Endometrium (tissue), 2 donors: ENCODE data around the gene TAF7L.
"Not testable (repeated sequence)": the region's sequence is repeated elsewhere in the genome, so short reads cannot be mapped to it uniquely, and the experiment has no call there.

Source experiments
- FAIRE-seq: peaks from 2 replicates; lab custom pipeline; 2012; peaks lifted over from hg19 to GRCh38; lab: Jason Lieb, UNC
- donor health status: control.
- donor health status: control.

The TAF7L gene

DNA sequence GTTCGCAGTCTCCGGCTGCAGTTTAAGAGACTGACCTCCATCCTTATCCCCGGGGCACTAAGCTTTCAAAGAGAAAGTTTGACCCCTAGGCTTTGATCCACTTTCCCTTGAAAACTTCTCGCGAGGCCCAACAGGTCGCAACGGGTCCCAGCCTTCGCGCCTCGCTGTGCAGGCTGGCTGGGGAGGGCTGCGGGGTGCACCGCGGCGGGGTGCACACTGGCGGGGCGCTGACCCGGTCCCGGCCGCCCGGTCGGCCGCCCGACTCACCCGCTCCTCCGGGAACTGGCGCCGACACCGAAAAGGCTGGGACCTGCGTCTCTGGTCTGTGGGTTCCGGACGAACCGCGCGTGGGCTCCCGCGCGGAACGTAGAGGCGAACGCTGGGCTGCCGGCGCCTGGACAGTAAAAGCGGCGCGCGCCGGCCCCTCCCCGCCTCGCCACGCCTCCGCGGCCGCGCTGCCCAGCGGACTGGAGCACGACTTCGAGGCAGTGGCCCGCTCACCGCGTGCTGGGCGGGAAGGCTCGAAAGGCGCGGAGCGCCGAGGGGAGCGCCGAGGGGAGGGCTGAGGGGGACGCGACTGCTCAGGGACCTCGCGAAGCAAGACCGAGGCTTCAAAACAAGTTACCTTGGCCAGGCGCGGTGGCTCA, at the start of gene TAF7L:
TAF7L (minus strand) TSS at position 378 of the 647 bp plus-strand sequence. CDS start 3,791 bp downstream, outside the sequence.
- no peak for FAIRE-seq

DNA sequence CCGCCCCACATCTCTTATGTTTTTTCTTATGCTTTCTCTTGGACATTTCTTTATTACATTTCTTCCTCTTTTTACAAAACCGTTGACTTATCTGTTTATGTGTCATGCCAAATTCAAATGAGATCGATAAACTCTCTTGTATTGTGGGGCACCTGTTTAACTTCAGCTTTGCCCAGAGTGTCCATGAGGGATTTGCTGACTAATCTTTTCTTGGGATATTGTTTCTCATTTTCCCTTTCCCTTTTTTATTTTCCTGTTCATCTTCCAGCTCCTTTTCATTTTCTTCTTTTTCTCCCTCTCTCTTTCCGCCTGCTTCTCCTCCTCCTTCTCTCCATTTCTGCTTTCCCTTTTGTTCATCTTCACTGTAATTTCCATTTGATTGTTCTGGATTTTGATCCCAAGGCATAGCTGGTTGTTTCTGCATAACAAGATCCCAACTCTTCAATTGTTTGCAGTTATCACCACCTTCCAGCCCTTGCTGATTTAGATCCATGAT, 46.7 kb upstream of the TAF7L start:
- FAIRE-seq, result no peak

DNA sequence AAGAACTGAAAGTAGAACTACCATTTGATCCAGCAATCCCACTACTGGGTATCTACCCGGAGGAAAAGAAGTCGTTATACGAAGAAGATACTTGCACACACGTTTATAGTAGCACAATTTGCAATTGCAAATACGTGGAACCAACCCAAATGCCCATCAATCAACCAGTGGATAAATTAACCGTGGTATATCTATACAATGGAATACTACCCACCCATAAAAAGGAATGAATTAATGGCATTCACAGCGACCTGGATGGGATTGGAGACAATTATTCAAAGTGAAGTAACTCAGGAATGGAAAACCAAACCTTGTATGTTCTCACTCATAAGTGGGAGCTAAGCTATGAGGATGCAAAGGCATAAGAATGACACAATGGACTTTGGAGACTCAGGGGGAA, 43.2 kb upstream of the TAF7L start:
- FAIRE-seq, result not testable (repeated sequence)

- not testable (repeated sequence) for FAIRE-seq
Measured at GRCh38 chrX:101326600-101326999, 35.5 kb upstream of the TAF7L start.

- FAIRE-seq, result no peak
Measured at GRCh38 chrX:101303790-101304189, 12.7 kb upstream of the TAF7L start.

GRCh38 chrX:101295603-101296002, 4.5 kb upstream of the TAF7L start:
- FAIRE-seq, result not testable (repeated sequence)

- FAIRE-seq, result peak; percentile 31
Measured at GRCh38 chrX:101287402-101287801, 3.7 kb downstream of the TAF7L start.

DNA sequence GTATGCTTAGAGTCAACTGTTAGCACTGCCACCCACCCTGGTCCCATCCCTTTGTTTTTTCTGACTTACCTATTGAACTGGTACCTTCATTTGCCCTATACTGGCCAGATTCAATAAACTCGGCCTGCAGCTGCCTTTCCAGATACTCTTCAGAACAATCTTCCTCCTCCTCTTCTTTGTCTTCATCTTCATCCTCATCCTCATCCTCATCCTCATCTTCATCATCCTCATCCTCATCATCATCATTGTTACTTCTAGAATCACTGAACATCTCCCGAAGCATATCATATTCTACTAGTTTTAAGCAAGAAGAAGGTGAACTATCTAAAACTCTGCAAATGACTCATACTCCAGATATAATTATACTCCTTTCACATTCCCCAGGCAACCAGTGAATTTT, 14.9 kb downstream of the TAF7L start:
- FAIRE-seq, result no peak

GRCh38 chrX:101274198-101274597, 16.9 kb downstream of the TAF7L start:
- no peak for FAIRE-seq

DNA sequence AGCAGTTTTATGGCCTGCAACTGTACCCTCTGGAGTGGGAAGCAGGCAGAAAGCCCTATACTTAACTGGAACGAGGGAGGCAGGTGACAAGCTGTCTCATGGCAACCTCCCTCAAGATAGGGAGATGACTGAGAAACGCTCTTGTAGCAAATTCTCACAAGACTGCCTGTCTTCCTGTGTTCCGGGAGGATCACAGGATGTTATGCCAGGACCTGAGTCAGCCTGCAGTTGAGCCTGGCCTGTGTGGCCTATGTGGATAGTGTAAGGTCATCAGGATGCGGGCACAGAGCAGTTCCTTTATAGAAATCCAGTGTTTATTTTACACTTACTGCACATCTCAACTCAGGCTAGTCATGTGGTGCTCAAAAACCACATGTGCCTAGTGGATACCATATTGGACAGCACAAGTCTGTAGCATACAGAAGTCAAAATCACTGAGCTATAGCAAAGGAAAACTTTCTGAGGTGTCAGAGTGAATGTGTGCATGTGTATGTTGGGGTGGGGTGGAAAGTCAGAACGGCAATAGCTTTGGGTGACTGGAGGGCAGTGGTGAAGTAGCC, 25.2 kb downstream of the TAF7L start:
- FAIRE-seq, result no peak

GRCh38 chrX:101263766-101264165, 27.4 kb downstream of the TAF7L start:
- FAIRE-seq, result no peak

- FAIRE-seq, result no peak
Measured at GRCh38 chrX:101262590-101262989, 28.5 kb downstream of the TAF7L start.

DNA sequence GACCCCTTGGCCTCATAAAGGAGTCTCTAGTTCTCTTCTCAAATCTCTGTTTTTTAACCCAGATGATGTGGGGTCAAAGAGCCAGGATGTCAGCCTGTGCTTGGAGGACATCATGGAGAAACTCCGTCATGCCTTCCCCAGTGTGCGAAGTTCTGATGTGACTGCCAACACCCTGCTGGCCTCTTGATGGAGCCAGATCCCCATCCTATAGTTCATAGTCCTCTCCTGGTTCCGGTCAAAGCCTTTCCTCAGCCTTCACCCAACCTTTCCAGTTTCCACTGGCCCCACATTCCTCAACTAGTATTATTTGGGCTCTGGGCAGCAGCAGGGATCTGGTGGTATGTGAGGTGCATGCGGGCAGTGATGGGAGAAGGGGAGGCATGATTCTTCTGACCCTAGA, 30.7 kb downstream of the TAF7L start:
- no peak for FAIRE-seq

DNA sequence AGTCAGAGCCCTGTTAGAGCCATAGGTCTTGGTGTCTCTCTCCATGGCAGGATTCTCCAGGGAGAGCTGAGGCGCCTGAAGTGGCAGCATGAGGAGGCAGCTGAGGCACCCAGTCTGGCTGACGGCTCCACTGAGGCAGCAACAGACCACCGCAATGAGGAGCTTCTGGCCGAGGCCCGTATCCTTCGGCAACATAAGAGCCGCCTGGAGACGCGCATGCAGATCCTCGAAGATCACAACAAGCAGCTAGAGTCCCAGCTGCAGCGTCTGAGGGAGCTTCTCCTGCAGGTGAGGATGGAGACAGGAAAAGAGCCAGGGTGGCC, 32.9 kb downstream of the TAF7L start:
- FAIRE-seq, result no peak

DNA sequence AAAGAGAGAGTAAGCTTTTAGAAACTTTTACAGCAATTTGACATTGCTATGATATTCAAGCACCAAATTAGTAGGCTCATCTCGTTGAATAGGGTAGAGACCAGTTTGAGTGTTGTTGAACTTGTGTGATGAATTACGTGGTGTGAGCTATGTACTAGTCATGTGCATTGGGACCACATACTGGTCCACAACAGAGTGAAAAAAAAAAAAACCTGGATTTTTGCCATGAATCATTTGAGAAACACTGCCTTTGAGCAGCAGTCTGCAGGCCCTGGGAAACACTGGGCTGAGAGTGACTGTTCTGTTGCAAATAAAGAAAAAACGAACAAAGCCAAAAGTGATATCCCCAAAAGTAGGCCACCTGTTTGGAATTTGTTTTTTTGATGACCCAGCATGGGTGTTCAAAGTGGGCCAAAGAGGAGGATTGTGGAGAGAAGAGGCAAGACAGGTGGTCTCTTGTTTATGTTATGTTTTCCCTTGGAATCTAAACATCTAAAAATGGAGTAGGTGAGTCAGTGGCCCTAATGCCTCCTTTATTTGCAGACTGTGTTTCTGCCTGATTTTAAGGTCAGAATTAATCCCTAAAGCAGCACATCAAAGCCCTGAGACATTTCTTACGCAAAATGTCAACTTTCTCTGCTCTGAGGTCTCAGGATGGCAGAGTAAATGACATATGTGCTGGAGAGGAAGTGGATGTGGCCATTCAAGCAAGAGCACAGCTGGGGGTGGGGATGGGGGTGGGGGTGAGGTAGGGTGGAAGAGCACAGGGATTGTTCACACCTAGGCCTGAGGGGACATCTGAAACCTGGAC, 33.5 kb downstream of the TAF7L start:
- no peak for FAIRE-seq

DNA sequence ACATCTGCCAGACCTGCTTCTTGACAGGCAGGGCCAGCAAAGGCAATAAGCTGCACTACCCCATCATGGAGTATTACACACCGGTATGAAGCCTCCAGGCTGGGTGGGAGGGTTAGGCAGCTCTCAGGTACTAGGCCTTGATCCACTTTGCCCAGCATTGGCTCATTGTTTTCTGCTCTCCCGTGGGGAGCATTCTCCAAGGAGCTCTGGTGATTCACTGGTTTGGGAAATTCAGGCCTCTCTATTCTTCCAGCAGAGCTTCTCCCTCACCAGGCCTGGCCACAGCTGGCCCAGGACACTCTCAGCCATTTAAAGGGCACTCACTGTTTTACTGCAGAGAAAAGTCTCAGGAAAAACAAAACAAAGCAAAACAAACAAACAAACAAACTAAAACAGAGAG, 38.5 kb downstream of the TAF7L start:
- FAIRE-seq, result no peak

DNA sequence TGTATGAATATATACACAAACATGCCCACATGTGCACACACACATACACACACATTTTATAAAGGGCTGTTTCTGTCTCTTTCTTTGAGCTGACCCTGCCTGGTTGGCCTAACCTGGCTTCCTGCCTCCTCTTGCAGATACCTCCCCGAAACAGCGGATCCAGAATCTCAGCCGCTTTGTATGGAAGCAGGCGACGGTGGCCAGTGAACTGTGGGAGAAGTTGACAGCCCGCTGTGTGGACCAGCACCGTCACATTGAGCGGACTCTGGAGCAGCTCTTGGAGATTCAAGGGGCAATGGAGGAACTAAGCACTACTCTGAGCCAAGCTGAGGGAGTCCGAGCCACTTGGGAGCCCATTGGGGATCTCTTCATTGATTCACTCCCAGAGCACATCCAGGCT, 49.6 kb downstream of the TAF7L start:
- no peak for FAIRE-seq

GRCh38 chrX:101237041-101237440, 54.1 kb downstream of the TAF7L start:
- FAIRE-seq, result no peak

DNA sequence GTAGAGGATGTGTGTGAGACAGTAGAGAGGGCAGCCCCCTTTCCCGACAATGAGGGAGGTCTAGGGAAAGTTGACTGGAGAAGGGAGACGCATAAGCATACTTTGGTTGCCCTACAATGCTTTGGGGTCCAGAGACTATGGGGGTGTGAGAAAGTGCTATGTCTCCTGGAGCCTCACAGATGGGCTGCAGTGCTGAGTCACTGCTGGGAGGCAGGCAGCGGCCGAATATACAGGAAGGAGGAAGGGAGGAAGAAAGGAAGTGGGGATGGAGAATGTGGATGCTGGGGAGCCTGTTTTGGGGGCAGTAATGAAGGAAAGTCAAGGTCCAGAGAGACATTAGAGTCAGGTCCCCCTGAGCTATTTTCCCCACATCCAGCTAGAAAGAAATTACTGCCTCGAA, 58.8 kb downstream of the TAF7L start:
- FAIRE-seq, result no peak

GRCh38 chrX:101231080-101231479, 60.1 kb downstream of the TAF7L start:
- FAIRE-seq, result no peak

- no peak for FAIRE-seq
Measured at GRCh38 chrX:101230636-101231035, 60.5 kb downstream of the TAF7L start.

GRCh38 chrX:101229170-101229569, 62.0 kb downstream of the TAF7L start:
- FAIRE-seq, result no peak

DNA sequence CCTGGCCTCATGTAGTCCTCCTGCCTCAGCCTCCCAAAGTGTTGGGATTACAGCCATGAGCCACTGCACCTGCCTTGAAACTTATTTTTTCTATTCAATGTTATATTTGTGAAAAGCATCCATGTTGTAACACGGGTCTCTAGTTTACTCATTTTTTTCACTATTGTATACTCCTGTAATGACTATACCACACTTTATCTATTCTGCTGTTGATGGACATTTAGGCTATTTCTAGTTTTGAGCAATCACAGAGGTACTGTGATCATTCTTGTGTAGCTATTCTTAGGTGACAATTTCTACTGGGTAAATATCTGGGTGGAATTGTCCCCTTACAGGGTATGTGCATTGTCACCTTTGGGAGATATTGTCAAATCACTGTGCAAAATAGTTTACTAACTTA, 67.9 kb downstream of the TAF7L start:
- FAIRE-seq, result no peak
